ENCODE data around the gene BRI3. TPM values are rescaled to one million over a fixed set of nuclear protein-coding genes. Genes with fewer than 3 reads are reported as not detected.

Gene BRI3
- total RNA-seq, 1 donor from 2014 or later = 61.6 TPM

DNA sequence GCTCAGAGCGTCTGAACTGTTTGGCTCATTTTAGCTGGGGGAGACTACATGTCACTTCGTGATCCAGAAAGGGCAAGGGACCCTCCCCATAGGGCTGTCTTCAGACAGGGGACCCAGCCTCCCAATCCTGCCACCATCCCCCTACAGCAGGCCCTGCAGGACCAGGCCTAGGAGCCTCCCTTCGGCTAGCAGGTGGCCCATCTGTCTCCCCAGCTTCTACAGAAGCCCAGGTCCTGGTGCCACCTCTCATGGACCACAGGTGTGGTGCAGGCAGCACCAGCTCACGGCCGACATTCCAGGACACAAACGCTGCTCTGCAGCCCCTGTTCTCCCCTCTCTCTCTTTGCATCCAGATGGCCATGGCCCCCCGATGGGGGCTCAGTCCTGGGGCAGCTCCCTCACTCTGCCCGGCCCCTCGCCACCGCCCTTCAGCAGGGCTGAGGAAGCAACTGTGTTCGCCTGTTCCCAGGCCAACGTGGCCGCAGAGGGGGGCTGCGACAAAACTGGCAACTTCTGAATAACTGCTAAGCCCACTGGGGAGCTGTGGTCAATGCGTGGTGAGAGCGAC, 39.7 kb upstream of the BRI3 start:
- no peak for DNase-seq (ENCODE audit: low spot score in 2 of 2)
- no peaks in the 10 kb centered on the region for H3K4me1 ChIP-seq
- no peaks in the 10 kb centered on the region for H3K9me3 ChIP-seq
- TF ChIP-seq, protein P1, sequence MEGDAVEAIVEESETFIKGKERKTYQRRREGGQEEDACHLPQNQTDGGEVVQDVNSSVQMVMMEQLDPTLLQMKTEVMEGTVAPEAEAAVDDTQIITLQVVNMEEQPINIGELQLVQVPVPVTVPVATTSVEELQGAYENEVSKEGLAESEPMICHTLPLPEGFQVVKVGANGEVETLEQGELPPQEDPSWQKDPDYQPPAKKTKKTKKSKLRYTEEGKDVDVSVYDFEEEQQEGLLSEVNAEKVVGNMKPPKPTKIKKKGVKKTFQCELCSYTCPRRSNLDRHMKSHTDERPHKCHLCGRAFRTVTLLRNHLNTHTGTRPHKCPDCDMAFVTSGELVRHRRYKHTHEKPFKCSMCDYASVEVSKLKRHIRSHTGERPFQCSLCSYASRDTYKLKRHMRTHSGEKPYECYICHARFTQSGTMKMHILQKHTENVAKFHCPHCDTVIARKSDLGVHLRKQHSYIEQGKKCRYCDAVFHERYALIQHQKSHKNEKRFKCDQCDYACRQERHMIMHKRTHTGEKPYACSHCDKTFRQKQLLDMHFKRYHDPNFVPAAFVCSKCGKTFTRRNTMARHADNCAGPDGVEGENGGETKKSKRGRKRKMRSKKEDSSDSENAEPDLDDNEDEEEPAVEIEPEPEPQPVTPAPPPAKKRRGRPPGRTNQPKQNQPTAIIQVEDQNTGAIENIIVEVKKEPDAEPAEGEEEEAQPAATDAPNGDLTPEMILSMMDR (IDR thresholded peaks at IDR 0.05) = no peak
- intact Hi-C loops (cut with DNase I) = no loop called here
- H3K4me3 ChIP-seq = no peak overlapping the region
- H3K27ac ChIP-seq = no peak overlapping the region
- peaks cover 46 to 62% of the 10 kb centered on the region in 2 donors for H3K36me3 ChIP-seq
- H3K27me3 ChIP-seq = no peaks in the 10 kb centered on the region

DNA sequence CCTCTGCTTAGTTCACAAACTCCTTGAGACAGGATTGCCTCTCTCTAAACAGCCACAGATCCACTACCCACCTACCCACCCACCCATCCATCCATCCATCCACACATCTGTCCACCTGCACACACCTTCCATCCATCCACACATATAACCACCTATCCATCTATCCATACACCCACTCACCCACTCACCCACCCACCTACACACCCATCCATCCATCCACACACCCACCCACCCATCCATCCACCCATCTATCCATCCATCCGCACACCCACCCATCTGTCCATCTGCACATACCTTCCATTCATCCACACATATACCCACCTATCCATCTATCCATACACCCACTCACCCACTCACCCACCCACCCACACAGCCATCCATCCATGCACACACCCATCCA, 39.1 kb upstream of the BRI3 start:
- intact Hi-C loops (cut with DNase I) = no loop called here
- Histone ChIP-seq H3K4me3 (no peak overlapping the region), H3K9me3 (no peaks in the 10 kb centered on the region), H3K27me3 (no peaks in the 10 kb centered on the region), H3K4me1 (no peaks in the 10 kb centered on the region), H3K27ac (no peak overlapping the region), H3K36me3 (peaks cover 46 to 62% of the 10 kb centered on the region in 2 donors)
- no peak for DNase-seq (ENCODE audit: low spot score in 2 of 2)
- TF ChIP-seq, protein P1 (IDR thresholded peaks at IDR 0.05) = no peak

DNA sequence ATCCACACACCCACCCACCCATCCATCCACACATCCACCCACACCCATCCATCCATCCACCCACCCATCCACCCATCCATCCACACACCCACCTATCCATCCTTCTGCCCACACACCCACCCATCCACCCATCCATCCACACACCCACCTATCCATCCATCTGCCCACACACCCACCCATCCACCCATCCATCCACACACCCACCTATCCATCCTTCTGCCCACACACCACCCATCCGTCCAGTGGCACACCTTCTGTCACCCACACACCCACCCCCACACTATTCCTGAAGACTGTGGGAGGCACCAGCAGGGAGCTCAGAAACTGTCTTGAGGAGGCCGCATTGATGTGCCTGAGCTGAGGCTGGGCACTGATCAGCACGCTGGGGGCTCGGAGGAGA, 38.6 kb upstream of the BRI3 start:
- Histone ChIP-seq H3K4me3 (no peak overlapping the region), H3K4me1 (no peaks in the 10 kb centered on the region), H3K9me3 (no peaks in the 10 kb centered on the region), H3K36me3 (peaks cover 45 to 63% of the 10 kb centered on the region in 2 donors), H3K27ac (no peak overlapping the region), H3K27me3 (no peaks in the 10 kb centered on the region)
- DNase-seq (ENCODE audit: low spot score in 2 of 2) = no peak
- intact Hi-C loops (cut with DNase I) = no loop called here
- TF ChIP-seq, protein P1 (IDR thresholded peaks at IDR 0.05) = no peak

DNA sequence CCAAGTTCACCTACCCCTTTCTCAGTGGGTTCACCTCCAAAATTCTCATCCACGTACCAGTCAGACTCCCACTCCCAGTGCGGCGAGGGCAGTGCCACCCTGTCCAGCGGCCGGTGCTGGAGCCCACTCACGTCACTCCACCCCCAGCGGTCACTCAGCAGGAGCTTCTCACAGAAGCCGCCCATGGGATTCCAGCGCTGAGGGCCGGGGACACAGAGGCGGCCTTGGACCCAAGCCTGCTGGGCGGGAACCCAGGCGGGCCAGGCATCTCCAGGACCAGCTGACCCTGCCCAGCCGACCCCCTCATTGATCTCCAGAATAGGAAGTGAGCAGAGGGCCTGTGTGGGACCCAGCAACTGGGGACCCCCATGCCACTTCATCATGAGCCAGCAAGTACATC, 36.6 kb upstream of the BRI3 start:
- DNase-seq (ENCODE audit: low spot score in 2 of 2) = no peak
- H3K27ac ChIP-seq = no peak overlapping the region
- no peaks in the 10 kb centered on the region for H3K27me3 ChIP-seq
- no peak overlapping the region for H3K4me3 ChIP-seq
- TF ChIP-seq, protein P1 (IDR thresholded peaks at IDR 0.05) = no peak
- intact Hi-C loops (cut with DNase I) = no loop called here
- peaks cover 34 to 44% of the 10 kb centered on the region in 2 donors for H3K36me3 ChIP-seq
- H3K4me1 ChIP-seq = no peaks in the 10 kb centered on the region
- no peaks in the 10 kb centered on the region for H3K9me3 ChIP-seq

DNA sequence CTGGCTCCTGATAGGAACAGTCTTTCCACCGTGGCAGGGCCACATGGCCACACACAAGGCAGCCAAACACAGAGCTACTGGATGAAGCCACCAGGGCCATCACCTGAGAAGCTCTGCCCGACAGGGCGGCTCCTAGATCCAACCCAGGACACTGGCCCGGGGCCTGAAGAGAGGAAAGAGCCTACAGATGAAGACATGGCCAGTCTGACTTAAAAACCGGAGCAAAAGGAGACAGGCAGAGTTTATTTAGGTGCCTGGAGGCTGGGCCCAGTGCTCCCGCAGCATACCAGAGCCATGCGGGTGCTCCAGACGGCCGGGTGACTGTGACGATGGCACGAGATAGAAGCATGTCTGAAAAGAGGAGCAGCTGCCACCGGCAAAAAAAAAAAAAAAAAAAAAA, 33.3 kb upstream of the BRI3 start:
- peaks cover 18 to 22% of the 10 kb centered on the region in 2 donors for H3K36me3 ChIP-seq
- TF ChIP-seq, protein P1 (IDR thresholded peaks at IDR 0.05) = no peak
- no peaks in the 10 kb centered on the region for H3K9me3 ChIP-seq
- no peak overlapping the region for H3K27ac ChIP-seq
- H3K27me3 ChIP-seq = no peaks in the 10 kb centered on the region
- H3K4me3 ChIP-seq = no peak overlapping the region
- H3K4me1 ChIP-seq = peaks cover 6 to 18% of the 10 kb centered on the region in 2 donors
- no peak for DNase-seq (ENCODE audit: low spot score in 2 of 2)
- intact Hi-C loops (cut with DNase I) = no loop called here

DNA sequence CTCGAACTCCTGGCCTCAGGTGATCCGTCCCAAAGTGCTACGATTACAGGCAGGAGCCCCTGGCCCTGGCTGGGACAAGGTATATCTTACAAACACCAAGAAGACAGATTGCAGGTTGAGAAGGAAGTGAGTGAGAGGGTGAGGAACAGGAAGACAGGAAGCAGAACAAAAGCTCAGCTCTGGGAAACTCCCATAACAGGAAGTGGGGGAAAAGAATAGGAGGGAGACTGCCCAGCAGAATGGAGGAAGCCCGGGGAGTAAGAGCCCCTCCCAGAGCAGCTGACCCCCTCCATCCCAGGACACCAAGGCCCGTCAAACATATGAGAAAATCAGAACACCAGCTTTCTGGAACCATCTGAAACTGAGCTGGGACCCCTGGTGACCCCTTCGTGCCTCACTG, 32.4 kb upstream of the BRI3 start:
- no peak for DNase-seq (ENCODE audit: low spot score in 2 of 2)
- Histone ChIP-seq H3K9me3 (no peaks in the 10 kb centered on the region), H3K4me1 (peaks cover 6 to 18% of the 10 kb centered on the region in 2 donors), H3K36me3 (peaks cover 8 to 13% of the 10 kb centered on the region in 2 donors), H3K27ac (no peak overlapping the region), H3K27me3 (no peaks in the 10 kb centered on the region), H3K4me3 (no peak overlapping the region)
- intact Hi-C loops (cut with DNase I) = no loop called here
- TF ChIP-seq, protein P1 (IDR thresholded peaks at IDR 0.05) = no peak

Data from ascending aorta (tissue), 2 donors.